GM18526 (cell line): ENCODE results near the gene MARF1.

Source experiments
- POLR2A ChIP-seq: IDR thresholded peaks from 3 replicates; pipeline ENCODE4 v1.6.1; 2011; ENCODE audit not compliant: insufficient read length; ENCODE audit errors: extremely low read depth

The MARF1 gene

GRCh38 chr16:15571557-15571956, 71.4 kb downstream of the MARF1 start:
- no peak for TF ChIP-seq POLR2A

- no peak for TF ChIP-seq POLR2A
Observed at GRCh38 chr16:15567823-15568222, 75.1 kb downstream of the MARF1 start.

GRCh38 chr16:15566095-15566494, 76.9 kb downstream of the MARF1 start:
- no peak for TF ChIP-seq POLR2A

- no peak for TF ChIP-seq POLR2A
Observed at GRCh38 chr16:15564604-15565339, 78.2 kb downstream of the MARF1 start.

- no peak for TF ChIP-seq POLR2A
Observed at GRCh38 chr16:15559176-15559575, 83.8 kb downstream of the MARF1 start.

- no peak for TF ChIP-seq POLR2A
Observed at GRCh38 chr16:15557258-15557657, 85.7 kb downstream of the MARF1 start.

- TF ChIP-seq POLR2A: no peak
Observed at GRCh38 chr16:15556130-15556529, 86.8 kb downstream of the MARF1 start.

- no peak for TF ChIP-seq POLR2A
Observed at GRCh38 chr16:15553313-15554088, 89.5 kb downstream of the MARF1 start.

- TF ChIP-seq POLR2A: no peak
Observed at GRCh38 chr16:15552507-15552906, 90.4 kb downstream of the MARF1 start.

GRCh38 chr16:15548482-15548891, 94.5 kb downstream of the MARF1 start:
- TF ChIP-seq POLR2A: no peak

- no peak for TF ChIP-seq POLR2A
Observed at GRCh38 chr16:15547768-15548096, 95.2 kb downstream of the MARF1 start.

- TF ChIP-seq POLR2A: no peak
Observed at GRCh38 chr16:15545544-15545943, 97.4 kb downstream of the MARF1 start.

GRCh38 chr16:15544405-15544804, 98.5 kb downstream of the MARF1 start:
- no peak for TF ChIP-seq POLR2A
